ENCODE results near the gene AGO3.
"Not testable (repeated sequence)": the region's sequence is repeated elsewhere in the genome, so short reads cannot be mapped to it uniquely, and the experiment has no call there.

The AGO3 gene

DNA sequence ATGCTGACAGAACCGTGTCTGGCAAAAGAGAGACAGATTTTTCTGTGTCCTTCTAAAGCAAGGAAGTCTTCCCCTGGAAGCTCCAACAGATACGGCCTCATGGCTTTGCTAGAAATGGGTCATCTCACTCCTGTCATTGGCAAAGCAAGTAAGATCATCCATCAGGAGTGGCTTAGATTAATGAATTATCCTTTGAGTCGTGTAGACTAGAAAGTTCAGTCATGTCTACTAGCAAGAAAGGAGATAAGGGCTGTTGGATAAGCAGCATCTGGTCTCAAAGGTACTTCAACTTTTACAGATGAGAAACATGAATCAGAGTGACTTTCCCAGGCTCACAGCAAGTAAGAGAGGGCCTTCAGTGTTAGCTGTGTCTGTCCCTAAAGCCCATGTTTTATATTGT lies 3.4 kb upstream of the AGO3 start:
- DNase-seq = no peak

DNA sequence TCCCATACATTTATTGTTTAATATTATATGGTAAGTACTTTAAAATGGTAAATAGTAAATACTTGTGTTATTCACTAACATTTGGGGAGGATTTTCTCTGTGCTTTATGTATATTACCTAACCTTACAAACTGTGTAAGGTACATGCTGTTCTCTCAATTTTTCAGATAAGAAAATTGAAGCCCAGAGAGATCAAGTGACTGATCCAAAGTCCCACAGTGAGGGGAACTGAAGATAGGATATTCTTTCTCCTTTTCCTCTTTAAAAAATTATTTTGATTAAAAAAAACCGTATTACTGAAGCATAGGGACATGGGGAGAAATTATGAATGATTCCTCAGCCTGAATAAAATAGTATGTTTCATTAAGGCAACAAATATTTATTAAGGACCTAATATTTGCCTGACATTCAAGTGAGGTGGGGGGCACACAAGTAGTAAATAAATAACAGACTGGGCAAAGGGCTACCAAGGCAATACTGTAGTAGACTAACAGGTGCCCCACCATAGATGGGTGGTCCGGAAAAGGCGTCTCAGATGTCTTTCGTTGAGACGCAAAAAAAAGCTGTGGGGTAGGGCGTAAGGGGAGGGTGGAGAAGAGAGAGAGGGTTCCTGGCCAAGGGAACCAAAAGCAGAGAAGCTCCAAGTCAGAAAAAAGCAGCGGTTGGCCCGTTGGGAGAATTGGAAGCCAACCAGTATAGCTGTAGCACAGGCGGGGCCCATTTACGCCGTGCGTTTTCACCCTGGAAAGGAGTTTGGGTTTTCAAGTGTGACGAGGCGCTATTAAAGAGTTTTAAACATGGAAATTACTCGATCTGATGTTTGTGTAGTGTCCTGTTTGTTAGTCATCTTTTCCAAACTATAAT lies 944 bp upstream of the AGO3 start:
- no peak for DNase-seq

DNA sequence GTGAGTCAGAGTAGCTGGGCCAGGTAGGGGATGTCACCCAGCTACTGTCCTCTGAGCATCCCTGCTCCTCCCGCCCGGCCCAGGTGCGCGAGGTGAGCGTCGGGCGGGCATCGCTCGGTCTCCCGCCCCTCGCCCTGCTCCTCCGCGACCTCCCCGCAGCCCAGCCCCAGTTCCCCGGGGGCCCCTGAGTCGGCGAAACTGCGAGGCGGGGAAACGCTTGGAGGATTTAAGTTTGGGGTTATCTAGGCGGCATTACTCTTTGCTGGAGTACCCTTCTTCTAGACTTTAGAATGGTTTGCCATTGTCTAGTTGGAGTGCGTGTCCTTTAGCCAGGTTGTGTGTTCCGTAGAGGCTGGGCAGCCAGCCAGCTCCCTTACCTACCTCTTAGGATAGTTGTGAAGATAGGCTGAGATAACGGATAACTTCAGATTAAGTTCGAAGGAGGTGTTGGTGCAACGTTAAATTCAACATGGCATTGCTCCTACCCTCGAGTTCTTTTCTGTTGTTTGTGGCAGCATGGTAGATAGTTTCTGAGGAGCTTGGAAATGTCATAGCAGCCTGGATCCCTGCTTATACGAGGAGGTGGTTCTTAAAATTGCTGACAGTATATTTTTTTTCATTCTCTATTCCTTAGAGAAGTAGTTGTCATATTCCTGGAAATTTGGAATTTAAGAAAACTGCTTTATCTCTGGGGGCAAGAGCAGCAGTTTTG lies 697 bp downstream of the AGO3 start:
- no peak for DNase-seq

DNA sequence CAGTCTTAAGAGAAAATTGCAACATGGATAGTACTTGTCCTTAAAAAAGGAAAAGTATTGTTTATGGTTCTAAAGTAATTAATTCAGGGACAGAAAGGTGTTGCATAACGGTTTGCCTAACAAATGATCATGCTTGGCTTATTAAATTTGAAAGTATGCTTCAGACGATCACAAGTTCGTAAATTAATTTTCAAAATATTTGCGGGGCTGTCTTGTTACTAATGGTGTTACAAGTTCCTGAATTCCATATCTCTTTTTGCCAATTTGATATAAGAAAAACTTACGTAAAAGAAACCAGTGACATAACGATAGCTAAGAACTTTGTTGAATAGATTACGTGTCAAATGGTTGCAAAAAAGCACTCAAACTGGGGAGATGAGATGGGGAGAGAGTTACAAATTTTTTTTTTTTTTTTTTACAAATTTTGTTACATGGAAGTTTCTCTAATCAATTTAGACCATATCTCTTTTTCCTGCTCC lies 1.3 kb downstream of the AGO3 start:
- DNase-seq = no peak

DNA sequence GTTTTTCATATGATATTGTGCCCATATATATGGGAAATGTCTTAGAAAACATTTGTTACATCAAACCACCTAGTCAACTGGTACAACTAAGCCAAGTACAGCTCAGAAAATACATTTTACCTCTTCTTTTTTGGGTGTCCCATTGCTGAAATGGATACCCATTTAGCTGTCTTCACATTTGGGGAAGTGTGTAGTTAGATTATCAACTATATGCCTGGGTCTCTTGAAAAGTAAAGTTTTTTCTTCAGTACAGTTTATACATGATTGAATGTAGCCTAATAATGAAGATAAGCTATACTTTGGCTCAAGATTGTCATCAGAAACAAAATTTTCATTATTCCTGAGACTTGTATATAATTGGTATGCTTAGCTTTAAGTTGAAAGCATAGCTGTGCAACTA lies 2.0 kb downstream of the AGO3 start:
- DNase-seq = no peak

DNA sequence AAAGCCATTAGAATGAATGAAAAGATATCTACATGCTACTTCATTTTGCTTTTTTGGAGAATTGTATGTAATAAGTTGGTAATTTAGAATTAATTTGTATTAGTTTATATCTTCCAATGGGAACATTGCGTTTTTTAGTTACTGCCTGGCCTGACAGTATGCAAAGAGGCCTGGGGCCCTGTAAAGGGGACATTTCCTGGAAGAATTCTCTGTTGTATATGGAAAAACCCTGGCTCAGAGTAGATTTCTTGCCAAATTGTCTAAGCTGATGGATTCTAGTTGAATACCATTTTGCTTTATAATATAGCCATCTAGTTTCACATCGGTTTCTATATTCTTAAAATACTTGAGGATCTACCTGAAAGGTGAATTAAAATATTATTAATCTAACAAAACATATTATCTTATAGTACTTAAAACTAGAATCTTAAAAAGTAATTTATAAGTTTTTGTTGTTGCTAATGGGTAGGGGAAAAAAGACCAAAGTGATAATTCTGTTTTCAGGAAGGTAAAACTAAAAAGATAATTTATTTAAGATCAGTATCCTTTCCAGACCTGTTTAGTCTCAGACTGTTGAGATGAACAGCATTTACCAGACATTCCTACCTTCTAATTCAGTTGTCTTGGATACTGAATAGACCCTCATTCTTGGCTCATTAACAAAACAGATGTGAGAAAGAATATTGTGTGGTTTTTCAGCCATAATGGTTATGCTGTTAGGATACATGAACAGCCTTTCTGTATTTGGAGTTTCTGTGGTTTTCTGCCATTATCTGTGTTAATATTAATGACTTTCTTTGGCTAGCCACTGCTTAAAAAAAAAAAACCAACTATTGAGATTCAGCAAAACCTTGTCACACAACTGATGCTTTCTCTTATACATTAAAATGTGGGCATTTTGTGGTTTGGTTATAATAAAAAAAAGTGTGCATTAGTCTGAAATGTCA lies 4.8 kb downstream of the AGO3 start:
- no peak for DNase-seq

DNA sequence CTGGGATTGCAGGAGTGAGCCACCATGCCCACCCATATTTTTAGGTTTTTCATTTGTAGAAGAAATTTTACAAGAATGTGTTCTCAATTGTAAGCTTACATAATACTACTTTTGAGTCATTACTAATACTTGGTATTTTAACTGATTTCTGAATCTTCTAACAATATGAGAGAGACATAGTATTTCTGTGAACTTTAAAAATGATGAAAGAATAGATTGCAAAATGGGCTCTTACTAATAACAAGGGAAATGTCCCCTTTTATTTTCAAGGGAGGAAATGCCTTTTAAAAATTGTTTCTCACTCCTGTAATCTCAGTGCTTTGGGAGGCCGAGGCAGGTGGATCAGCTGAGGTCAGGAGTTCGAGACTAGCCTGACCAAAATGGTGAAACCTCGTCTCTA lies 5.9 kb downstream of the AGO3 start:
- no peak for DNase-seq

DNA sequence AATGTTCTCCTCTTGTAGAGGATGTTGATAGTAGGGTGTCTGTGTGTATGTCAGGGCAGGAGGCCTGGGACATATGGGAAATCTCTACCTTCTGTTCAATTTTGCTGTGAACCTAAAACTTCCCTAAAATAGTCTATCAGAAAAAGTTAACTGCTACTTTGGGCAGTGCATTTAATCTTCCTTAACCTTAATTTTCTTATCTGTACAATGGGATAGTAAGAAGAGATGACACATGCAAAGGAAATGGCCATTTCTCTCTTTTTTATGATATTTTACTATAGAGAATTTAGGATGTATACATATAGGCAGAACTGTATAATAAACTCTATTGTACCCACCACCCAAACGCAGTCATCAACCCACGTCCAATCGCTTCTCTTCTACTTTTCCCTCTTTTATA lies 8.6 kb downstream of the AGO3 start:
- no peak for DNase-seq

DNA sequence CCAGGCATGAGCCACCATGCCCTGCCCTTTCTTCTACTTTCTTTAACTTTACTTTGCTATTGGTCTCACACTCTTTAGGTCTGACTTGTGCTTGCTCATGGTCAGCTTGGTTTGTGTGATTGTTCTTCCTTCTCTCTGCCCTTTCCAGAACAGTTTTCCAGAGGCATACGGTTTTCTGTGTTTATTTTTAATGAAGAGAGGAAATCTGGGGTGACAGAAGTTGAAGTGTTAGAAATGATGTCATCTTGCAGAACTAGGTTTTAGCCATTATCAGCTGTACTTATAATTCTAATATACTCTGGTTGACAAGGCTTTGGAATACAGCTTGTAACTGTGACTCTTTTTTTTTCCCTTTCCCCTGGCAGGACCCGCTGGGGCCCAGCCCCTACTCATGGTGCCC lies 14.4 kb downstream of the AGO3 start:
- DNase-seq = no peak

DNA sequence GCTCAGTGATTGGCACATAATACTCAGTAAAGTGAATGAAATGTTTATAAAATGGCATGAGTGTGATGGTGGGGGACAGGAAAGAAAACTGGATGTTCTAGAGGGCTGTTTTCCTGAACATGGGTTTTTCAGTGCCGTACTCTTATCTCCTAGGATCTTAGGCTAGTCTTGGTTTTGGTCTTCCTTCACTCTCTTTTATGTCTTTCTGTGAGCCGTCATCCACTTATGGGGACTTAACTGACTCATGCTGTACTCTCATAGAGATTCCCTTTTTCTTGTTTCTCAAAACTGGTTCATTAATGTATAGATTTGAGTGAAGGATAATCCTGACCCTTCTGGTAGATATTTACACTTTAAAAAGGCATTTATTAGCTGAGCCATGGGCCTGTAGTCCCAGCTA lies 16.6 kb downstream of the AGO3 start:
- no peak for DNase-seq

DNA sequence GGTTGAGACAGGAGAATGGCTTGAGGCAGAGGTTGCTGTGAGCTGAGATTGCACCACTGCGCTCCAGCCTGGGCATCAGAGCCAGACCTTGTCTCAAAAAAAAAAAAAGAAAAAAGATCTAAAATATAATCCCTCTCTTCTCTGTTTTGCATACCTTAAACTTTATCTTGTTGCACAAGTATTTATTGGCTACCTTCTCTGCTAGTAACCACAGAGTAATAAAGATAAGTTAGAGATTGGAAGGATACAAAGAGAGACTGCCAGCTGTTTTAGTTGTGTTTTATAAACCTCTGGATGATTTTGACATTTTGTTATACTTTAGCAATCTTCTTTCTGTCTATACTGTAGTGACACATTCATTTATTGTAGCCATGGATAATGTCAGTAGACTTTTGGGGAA lies 27.7 kb downstream of the AGO3 start:
- no peak for DNase-seq

DNA sequence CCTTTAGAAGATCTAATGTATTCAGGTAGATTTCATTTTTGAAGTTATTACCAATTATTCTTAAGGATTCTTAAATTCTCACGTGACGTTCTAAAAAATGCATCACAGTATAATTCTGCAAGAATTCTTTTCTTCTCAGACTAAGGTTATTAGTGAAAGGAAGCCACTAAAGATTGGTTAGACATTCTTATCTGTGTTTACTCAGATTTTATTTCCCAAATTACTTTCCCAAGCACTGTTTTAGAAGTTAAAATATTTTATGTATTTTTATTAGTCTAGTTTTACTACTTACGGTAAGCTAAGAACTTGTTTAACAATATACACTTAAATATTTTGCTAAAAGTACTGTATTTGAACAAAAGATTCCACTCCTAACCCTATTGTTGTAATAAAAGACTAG lies 28.4 kb downstream of the AGO3 start:
- DNase-seq = no peak

DNA sequence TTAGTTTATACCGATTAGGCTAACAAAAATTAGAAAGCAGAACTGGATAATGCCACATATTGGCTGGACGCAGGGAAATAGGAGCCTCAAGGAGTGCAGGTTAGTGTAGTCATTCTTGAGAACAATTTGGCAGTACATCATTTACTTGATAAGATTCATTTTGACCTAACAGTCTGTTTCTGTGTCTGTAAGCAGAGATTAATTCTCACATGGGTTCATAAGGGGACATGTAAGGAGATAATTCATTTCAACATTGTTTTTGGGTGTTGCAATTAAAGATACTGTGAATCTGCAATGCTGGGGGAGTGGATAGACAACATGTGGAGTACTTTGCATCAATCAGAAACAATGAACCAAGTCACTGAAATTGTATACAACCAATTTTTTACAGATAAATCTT lies 32.0 kb downstream of the AGO3 start:
- no peak for DNase-seq

DNA sequence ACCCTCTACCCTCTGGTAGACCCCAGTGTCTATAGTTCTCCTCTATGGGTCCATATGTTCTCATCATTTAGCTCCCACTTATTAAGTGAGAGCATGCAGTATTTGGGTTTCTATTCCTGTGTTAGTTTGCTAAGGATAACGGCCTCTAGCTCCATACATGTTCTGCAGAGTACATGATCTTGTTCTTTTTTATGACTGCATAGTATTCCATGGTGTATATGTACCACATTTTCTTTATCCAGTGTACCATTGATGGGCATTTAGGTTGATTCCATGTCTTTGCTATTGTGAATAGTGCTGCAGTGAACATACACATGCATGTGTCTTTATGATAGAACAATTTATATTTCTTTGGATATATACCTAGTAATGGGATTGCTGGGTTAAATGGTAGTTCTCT lies 33.4 kb downstream of the AGO3 start:
- DNase-seq = not testable (repeated sequence)

DNA sequence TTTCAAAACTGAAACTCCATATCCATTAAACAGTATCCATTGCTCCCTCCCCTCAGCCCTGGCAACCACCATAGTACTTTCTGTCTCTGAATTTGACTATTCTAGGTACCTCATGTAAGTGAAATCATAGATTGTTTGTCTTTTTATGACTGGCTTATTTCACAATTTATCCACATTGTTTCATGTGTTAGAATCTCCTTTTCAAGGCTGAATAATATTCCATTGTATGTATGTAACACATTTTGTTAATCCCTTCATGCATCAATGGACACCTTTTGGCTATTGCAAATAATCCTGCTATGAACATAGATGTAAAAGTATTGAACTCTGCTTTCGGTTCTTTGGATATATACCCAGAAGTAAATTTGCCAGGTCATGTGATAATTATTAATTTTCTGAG lies 37.5 kb downstream of the AGO3 start:
- no peak for DNase-seq

DNA sequence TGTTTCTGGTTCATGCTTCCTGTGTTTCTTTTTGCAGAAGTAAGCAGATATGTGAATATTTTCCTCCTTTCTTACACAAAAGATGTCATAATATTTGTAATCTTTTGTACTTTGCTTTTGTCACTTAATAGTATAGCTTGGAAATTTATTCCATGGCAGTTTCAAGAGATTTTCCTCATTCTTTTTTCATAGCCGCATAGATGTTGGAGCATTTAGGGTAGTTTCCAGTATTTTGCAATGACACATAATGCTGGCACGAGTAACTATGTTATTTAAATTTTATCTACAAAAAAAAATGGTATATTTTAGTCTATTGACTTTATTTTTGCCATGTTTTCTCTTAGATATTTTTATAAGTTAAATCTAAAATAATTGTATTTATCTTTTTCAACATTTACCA lies 40.7 kb downstream of the AGO3 start:
- DNase-seq = no peak

DNA sequence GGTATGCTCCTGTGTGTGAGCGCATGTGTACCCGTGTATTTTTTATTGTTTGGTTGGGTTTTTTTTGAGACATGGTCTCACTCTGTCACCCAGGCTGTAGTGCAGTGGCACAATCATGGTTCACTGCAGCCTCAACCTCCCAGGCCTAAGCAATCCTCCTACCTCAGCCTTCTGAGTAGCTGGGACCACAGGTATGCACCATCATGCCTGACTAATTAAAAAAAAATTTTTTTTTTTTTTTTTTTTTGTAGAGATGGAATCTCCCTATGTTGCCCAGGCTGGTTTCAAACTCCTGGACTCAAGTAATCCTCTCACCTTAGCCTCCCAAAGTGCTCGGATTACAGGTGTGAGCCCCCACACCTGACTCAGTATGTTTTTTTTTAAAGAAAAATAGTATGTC lies 41.7 kb downstream of the AGO3 start:
- DNase-seq = not testable (repeated sequence)

DNA sequence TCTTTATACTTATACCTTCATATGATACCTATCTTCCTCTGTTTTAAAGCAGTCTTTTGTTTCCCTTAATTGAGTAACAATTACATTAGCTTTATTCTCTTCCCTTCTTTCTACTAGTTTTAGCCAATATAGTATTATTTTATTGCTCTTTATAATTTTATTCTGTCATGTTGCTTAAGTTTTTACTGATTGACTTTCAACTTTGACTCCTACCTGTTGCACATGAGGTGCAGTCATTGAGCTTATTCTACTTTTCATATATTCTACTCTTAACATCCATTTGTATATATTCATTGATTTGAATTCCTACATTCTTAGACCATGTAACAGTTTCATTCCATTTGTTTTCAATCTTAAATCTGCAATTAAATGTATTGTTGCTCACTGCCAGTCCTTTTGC lies 49.2 kb downstream of the AGO3 start:
- no peak for DNase-seq

DNA sequence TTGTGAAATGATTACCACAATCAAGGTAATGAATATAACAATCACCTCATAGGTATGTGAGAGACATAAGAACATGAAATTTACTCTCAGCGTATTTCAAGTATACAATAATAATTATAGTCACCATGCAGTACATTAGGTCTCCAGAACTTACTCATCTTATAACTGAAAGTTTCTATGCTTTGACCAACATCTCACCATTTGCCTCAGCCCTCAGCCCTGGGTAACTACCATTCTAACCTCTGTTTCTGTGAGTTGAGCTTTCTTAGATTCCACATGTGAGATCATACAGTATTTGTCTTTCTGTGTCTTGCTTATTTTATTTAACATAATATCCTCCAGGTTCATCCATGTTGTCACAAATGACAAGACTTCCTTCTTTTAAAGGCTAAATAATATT lies 57.3 kb downstream of the AGO3 start:
- no peak for DNase-seq

DNA sequence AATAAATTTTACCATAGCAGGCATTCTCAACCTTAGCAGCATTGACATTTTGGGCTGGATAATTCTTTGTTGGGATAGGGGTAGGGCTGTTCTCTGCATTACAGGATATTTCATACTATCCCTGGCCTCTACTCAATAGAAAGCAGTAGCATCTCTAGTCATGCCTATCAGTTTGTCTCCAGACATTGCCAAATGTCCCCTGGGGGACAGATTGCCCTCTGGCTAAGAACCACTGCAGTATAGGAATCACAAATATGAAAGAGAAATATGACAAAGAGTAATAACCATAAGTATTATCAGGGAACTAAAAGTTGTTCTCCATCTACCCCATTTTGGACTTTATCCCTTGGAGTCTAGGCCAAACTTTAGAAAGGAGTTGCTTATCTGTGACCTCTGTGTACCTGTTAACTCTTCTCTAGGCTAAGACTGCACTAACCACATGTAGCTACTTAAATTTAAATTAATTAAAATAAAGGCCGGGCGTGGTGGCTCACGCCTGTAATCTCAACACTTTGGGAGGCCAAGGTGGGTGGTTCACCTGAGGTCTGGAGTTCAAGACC lies 76.1 kb downstream of the AGO3 start:
- DNase-seq = no peak

DNA sequence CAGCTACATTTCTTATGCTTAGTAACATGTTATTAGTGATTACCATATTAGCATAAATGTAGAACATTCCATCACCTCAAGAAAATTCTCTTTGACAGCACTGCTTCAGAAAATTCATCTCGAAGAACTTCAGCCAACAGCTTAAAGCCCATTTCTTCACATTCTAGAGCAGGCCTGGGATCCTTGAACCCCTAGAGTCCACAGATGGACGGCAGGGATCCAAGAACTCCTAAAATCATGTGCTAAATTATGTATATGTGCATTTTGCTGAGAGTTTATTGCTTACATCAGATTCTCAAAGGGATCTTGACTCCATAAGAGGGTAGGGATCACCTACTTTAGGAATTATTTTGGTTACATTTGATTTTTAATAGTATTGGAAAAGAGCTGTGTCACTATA lies 76.8 kb downstream of the AGO3 start:
- no peak for DNase-seq

DNA sequence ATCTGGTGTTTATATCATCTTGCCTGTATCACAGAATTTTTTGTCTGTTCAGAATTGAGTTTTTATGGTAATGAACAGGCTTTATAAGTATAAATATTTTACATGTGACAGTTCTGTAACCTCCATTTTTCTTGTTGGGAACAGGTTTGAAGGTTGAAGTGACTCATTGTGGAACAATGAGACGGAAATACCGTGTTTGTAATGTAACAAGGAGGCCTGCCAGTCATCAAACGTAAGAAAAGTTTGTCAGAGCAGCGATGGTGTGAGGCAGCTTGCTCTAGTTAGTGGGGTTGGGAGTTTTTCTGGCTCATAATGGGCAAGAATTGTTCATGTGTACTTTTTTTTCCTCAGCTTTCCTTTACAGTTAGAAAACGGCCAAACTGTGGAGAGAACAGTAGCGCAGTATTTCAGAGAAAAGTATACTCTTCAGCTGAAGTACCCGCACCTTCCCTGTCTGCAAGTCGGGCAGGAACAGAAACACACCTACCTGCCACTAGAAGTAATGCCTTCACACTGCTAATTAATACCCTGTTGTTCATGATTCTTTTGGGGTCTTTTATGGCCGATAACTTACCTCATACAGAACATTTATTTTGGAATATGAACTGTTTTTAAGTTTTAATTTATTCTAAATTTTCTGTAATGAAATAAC lies 77.8 kb downstream of the AGO3 start:
- no peak for DNase-seq

All from activated CD4-positive, CD25-positive, alpha-beta regulatory T cell (primary cell).